Transverse colon (tissue), 3 donors: ENCODE results near the gene PRR3.

Source experiments
- EP300 ChIP-seq: sonication (generic); formaldehyde crosslinking; IDR thresholded peaks from one replicate; pipeline ENCODE4 v1.6.1; 2017; ENCODE audit warnings: antibody characterized with exemption, low read depth
- POLR2A ChIP-seq: fragments of 450-650 bp; IDR thresholded peaks from one replicate; pipeline ENCODE4 v1.6.1; 2016; ENCODE audit warnings: antibody characterized with exemption, mild to moderate bottlenecking, moderate library complexity
- TF ChIP-seq, protein P1 (sequence below), 5 experiments: fragments of 200-600 bp in 3 of 5; fragments of 450-650 bp in 2 of 5; sonication (generic) in 3 of 5; IDR thresholded peaks; 1 replicate in 2 of 5; 2 replicates in 3 of 5; pipeline ENCODE4 v1.5.1; 2016 to 2017; ENCODE audit warnings: antibody characterized with exemption in 5 of 5, inconsistent platforms in 3 of 5, mild to moderate bottlenecking in 2 of 5, moderate library complexity in 1 of 5

DNA sequence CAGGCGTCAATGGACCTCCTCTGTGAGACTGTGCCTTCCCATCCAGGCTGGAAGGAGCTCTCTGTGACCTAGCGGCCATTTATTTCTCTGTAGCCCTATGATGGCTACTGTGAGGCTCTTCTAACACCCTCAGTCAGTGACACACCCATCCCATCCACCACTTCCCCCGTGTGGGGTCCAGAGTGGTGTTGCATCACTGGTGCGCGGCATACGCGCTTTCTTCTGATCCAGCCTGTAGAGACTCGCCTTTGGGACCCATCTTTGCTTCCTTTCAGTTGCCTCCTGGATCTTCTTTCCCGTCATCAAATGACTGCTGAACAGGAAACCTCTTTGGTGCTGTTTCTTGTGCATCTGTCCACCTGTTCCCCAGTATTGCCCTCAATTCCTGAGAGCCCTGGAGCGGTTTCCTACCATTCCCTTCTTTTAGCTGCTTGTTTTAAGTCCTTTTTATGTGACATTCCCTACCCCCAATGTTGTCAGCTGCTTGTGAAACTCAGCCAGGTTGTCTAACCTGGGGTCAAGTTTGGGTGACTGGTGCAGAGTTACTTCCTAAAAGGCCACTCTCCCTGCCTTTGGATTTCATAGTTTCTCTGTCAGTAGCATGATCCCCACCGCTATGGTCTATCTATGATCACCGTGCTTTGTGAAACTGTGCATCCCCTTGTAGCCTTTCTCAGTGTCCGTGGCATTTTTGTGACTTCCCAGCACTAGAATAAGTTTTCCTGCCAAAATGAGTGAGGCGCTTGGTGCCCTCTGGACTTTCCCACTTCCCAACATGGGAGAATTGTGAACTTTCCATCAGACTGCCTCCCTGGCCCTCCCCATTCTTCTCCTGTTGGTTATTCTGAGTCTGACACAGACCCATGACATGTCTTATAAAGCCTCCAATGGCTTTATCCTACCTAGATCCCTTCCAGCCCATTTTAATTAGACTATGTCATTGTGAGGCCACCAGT lies 5.7 kb downstream of the PRR3 start:
- TF ChIP-seq, protein P1, sequence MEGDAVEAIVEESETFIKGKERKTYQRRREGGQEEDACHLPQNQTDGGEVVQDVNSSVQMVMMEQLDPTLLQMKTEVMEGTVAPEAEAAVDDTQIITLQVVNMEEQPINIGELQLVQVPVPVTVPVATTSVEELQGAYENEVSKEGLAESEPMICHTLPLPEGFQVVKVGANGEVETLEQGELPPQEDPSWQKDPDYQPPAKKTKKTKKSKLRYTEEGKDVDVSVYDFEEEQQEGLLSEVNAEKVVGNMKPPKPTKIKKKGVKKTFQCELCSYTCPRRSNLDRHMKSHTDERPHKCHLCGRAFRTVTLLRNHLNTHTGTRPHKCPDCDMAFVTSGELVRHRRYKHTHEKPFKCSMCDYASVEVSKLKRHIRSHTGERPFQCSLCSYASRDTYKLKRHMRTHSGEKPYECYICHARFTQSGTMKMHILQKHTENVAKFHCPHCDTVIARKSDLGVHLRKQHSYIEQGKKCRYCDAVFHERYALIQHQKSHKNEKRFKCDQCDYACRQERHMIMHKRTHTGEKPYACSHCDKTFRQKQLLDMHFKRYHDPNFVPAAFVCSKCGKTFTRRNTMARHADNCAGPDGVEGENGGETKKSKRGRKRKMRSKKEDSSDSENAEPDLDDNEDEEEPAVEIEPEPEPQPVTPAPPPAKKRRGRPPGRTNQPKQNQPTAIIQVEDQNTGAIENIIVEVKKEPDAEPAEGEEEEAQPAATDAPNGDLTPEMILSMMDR (IDR thresholded peaks at IDR 0.05): no peak
- TF ChIP-seq EP300 (no peak), POLR2A (no peak)
